PC-3 (cell line): ENCODE measurements around the gene LAMA2.

Experiments
- CTCF ChIP-seq: fragments of 300-600 bp; sonication (generic); conservative IDR thresholded peaks from 2 replicates; pipeline ENCODE4 v1.5.1; 2017; ENCODE audit warnings: antibody characterized with exemption, low read depth, mild to moderate bottlenecking, low read length
- EZH2phosphoT487 ChIP-seq: fragments of 300-600 bp; sonication (generic); IDR thresholded peaks from 2 replicates; pipeline ENCODE4 v1.6.1; 2018; ENCODE audit warnings: mild to moderate bottlenecking, antibody characterized with exemption, low read length, borderline replicate concordance

GRCh38 chr6:129264480-129265045, 381.6 kb downstream of the LAMA2 start:
- TF ChIP-seq CTCF: no peak
- no peak for TF ChIP-seq EZH2phosphoT487
